IMR-90 (cell line): ENCODE results near the gene LY6G5C. TPM values are rescaled to one million over a fixed set of nuclear protein-coding genes. Genes with fewer than 3 reads are reported as not detected.

Experiments
- polyA plus RNA-seq, 3 experiments: library from polyadenylated mRNA; depleted of rRNA; stranded (reverse); fragments of >200 nt; gene quantifications; 2 replicates each; pipeline ENCODE4 v1.2.3, GENCODE V29; 2012; ENCODE audit warnings: low replicate concordance in 1 of 3
- total RNA-seq: library from RNA; depleted of rRNA; stranded (reverse); fragments of >200 nt; gene quantifications from 2 replicates; pipeline ENCODE4 v1.2.3, GENCODE V29; 2012
- TF ChIP-seq, protein P1 (sequence below): fragments of 150-350 bp; IDR thresholded peaks from 2 replicates; pipeline ENCODE4 v1.6.1; 2016; ENCODE audit warnings: low read depth, mild to moderate bottlenecking, low read length, moderate library complexity, borderline replicate concordance

Gene LY6G5C
- total and polyA plus RNA-seq, 2 of the 4 experiments (the other 2 are of a cell fraction): 0.18 to 2.0 TPM

DNA sequence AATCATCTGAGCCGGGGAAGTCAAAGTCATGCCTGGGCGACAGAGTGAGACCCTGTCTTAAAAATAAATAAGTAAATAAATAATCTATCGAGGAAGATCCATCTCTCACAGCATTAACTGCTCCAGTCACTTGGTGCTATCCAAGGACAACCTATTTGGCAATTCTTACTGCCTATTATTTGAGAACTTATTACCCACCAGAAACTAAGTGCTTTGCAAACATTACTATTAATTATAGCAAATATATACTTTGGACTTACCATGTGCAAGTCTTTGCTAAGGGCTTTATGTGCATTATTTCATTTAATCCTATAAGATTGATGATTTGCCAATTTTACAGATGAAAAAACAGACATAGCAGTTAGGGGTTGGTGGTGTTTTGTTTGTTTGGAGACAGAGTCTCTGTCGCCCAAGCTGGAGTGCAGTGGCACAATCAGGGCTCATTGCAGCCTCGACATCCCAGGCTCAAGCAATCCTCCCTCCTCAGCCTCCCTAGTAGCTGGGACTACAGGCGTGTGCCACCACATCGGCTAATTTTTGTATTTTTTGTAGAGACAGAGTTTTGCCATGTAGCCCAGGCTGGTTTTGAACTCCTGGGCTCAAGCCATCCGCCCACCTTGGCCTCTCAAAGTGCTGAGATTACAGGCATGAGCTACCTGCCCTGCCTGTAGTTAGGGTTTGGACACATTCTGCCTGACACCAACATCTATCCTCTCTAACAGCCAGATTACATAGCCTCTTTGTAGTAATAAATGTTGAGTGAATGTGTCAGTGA, 26.1 kb downstream of the LY6G5C start (continued):
- TF ChIP-seq, protein P1, sequence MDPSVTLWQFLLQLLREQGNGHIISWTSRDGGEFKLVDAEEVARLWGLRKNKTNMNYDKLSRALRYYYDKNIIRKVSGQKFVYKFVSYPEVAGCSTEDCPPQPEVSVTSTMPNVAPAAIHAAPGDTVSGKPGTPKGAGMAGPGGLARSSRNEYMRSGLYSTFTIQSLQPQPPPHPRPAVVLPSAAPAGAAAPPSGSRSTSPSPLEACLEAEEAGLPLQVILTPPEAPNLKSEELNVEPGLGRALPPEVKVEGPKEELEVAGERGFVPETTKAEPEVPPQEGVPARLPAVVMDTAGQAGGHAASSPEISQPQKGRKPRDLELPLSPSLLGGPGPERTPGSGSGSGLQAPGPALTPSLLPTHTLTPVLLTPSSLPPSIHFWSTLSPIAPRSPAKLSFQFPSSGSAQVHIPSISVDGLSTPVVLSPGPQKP: no peak
